H9 (cell line): ENCODE data around the gene PXN. TPM values are rescaled to one million over a fixed set of nuclear protein-coding genes. Genes with fewer than 3 reads are reported as not detected.

Experiments
- DNase-seq: peaks from one replicate; pipeline ENCODE4 v3.0.0-alpha.2; 2017
- H2AFZ ChIP-seq: one replicate; pipeline ENCODE4 v1.6.1; 2013; ENCODE audit warnings: mild to moderate bottlenecking, low read length, control low read depth, moderate library complexity
- H2AK5ac ChIP-seq: 2 replicates; pipeline ENCODE4 v1.6.1; 2013; ENCODE audit warnings: low read length, control low read depth, mixed read lengths; ENCODE audit not compliant: insufficient read length
- H2BK120ac ChIP-seq: one replicate; pipeline ENCODE4 v1.6.1; 2013; ENCODE audit warnings: low read depth, mild to moderate bottlenecking, low read length, control low read depth, inconsistent platforms; ENCODE audit not compliant: poor library complexity, severe bottlenecking
- H2BK12ac ChIP-seq: 2 replicates; pipeline ENCODE4 v1.6.1; 2013; ENCODE audit warnings: low read length, control low read depth, mixed read lengths, low read depth; ENCODE audit not compliant: insufficient read length
- H2BK15ac ChIP-seq: 2 replicates; pipeline ENCODE4 v1.6.1; 2013; ENCODE audit warnings: low read depth, low read length, control low read depth
- H2BK20ac ChIP-seq: one replicate; pipeline ENCODE4 v1.6.1; 2013; ENCODE audit warnings: low read depth, mild to moderate bottlenecking, low read length, control low read depth, inconsistent platforms; ENCODE audit not compliant: poor library complexity, severe bottlenecking
- H2BK5ac ChIP-seq: 2 replicates; pipeline ENCODE4 v1.6.1; 2013; ENCODE audit warnings: low read length, control low read depth, mixed read lengths; ENCODE audit not compliant: insufficient read length
- H3K14ac ChIP-seq: 2 replicates; pipeline ENCODE4 v1.6.1; 2013; ENCODE audit warnings: low read length, control low read depth; ENCODE audit not compliant: insufficient read depth
- H3K18ac ChIP-seq: 2 replicates; pipeline ENCODE4 v1.6.1; 2013; ENCODE audit warnings: low read depth, mild to moderate bottlenecking, mixed read lengths, low read length, control low read depth; ENCODE audit not compliant: insufficient read length
- H3K23ac ChIP-seq: 2 replicates; pipeline ENCODE4 v1.6.1; 2013; ENCODE audit warnings: low read length, control low read depth, mixed read lengths, low read depth; ENCODE audit not compliant: insufficient read length
- H3K23me2 ChIP-seq: 2 replicates; pipeline ENCODE4 v1.6.1; 2013; ENCODE audit warnings: low read depth, mild to moderate bottlenecking, mixed read lengths, low read length, control low read depth; ENCODE audit not compliant: insufficient read length, poor library complexity, severe bottlenecking
- H3K27ac ChIP-seq: 2 replicates; pipeline ENCODE4 v1.5.1; 2013; ENCODE audit warnings: low read length, control low read depth, mixed read lengths, low read depth; ENCODE audit not compliant: insufficient read length
- H3K27me3 ChIP-seq: 2 replicates; pipeline ENCODE4 v1.6.1; 2013; ENCODE audit warnings: low read length, control low read depth, inconsistent platforms; ENCODE audit not compliant: insufficient read depth
- H3K4ac ChIP-seq: 2 replicates; pipeline ENCODE4 v1.6.1; 2013; ENCODE audit warnings: low read depth, mild to moderate bottlenecking, control low read depth, inconsistent platforms, low read length, moderate library complexity
- H3K4me1 ChIP-seq: 2 replicates; pipeline ENCODE4 v1.6.1; 2013; ENCODE audit warnings: low read length, control low read depth, inconsistent platforms; ENCODE audit not compliant: insufficient read depth
- H3K4me2 ChIP-seq: 2 replicates; pipeline ENCODE4 v1.6.1; 2013; ENCODE audit warnings: low read length, control low read depth, mixed read lengths; ENCODE audit not compliant: insufficient read length, insufficient read depth
- H3K56ac ChIP-seq: 2 replicates; pipeline ENCODE4 v1.6.1; 2013; ENCODE audit warnings: low read depth, mild to moderate bottlenecking, mixed read lengths, low read length, control low read depth; ENCODE audit not compliant: insufficient read length
- H3K79me1 ChIP-seq: 2 replicates; pipeline ENCODE4 v1.6.1; 2013; ENCODE audit warnings: low read depth, mild to moderate bottlenecking, moderate library complexity, low read length, control low read depth, inconsistent platforms; ENCODE audit not compliant: insufficient read depth, poor library complexity, severe bottlenecking
- H3K79me2 ChIP-seq: 2 replicates; pipeline ENCODE4 v1.6.1; 2013; ENCODE audit warnings: low read length, control low read depth, inconsistent platforms; ENCODE audit not compliant: insufficient read depth
- H3K9ac ChIP-seq: 2 replicates; pipeline ENCODE4 v1.6.1; 2013; ENCODE audit warnings: low read length, control low read depth, mixed read lengths; ENCODE audit not compliant: insufficient read length; ENCODE audit errors: extremely low read depth
- H3K9me3 ChIP-seq: one replicate; pipeline ENCODE4 v1.6.1; 2013; ENCODE audit warnings: low read depth, low read length, inconsistent platforms; ENCODE audit not compliant: control insufficient read depth
- H3T11ph ChIP-seq: one replicate; pipeline ENCODE4 v1.6.1; 2013; ENCODE audit warnings: mild to moderate bottlenecking, low read length, control low read depth, inconsistent platforms
- H4K20me1 ChIP-seq: one replicate; pipeline ENCODE4 v1.6.1; 2013; ENCODE audit not compliant: control insufficient read depth, insufficient read length, insufficient read depth
- H4K5ac ChIP-seq: 2 replicates; pipeline ENCODE4 v1.6.1; 2013; ENCODE audit warnings: low read depth, mild to moderate bottlenecking, mixed read lengths, low read length, control low read depth; ENCODE audit not compliant: insufficient read length
- H4K8ac ChIP-seq: replicated peaks from 2 replicates; pipeline ENCODE4 v1.6.1; 2013; ENCODE audit warnings: low read length, control low read depth, mixed read lengths, low read depth; ENCODE audit not compliant: insufficient read length
- H4K91ac ChIP-seq: 2 replicates; pipeline ENCODE4 v1.6.1; 2013; ENCODE audit warnings: low read depth, mild to moderate bottlenecking, moderate library complexity, mixed read lengths, low read length, control low read depth; ENCODE audit not compliant: insufficient read length
- H3K27ac Mint-ChIP-seq, 3 experiments: 2 replicates in 2 of 3; 3 replicates in 1 of 3; pipeline ENCODE4 v1.8.0; 2020 to 2021; ENCODE audit warnings: mixed read lengths in 3 of 3, mild to moderate bottlenecking in 1 of 3, moderate library complexity in 1 of 3
- H3K27me3 Mint-ChIP-seq: 2 replicates; pipeline ENCODE4 v1.8.0; 2021; ENCODE audit warnings: low read depth, mild to moderate bottlenecking, moderate library complexity, mixed read lengths
- H3K36me3 Mint-ChIP-seq, 3 experiments: 2 replicates in 2 of 3; 3 replicates in 1 of 3; pipeline ENCODE4 v1.8.0; 2020 to 2021; ENCODE audit warnings: low read depth in 3 of 3, mixed read lengths in 3 of 3; ENCODE audit not compliant: insufficient read depth in 1 of 3
- H3K4me1 Mint-ChIP-seq, 2 experiments: 2 replicates each; pipeline ENCODE4 v1.8.0; 2020; ENCODE audit warnings: mixed read lengths in 2 of 2
- H3K4me3 Mint-ChIP-seq, 2 experiments: 2 replicates in 1 of 2; 3 replicates in 1 of 2; pipeline ENCODE4 v1.8.0; 2020 to 2021; ENCODE audit warnings: mild to moderate bottlenecking in 2 of 2, mixed read lengths in 2 of 2, moderate library complexity in 1 of 2
- H3K9me3 Mint-ChIP-seq, 2 experiments: 2 replicates in 1 of 2; 3 replicates in 1 of 2; pipeline ENCODE4 v1.8.0; 2020; ENCODE audit warnings: mild to moderate bottlenecking in 2 of 2, mixed read lengths in 2 of 2, moderate library complexity in 1 of 2
- CTCF ChIP-seq: fragments of 200-600 bp; sonication (generic); conservative IDR thresholded peaks from 3 replicates; pipeline ENCODE4 v1.8.0; 2021; ENCODE audit warnings: antibody characterized with exemption, mild to moderate bottlenecking
- WGBS: extraction: QIAGEN DNeasy Blood & Tissue Kit; methylation state at CpG from one replicate; pipeline ENCODE4 v1.1.7; 2013; ENCODE audit warnings: missing lambda C conversion rate, low lambda C conversion rate, mixed read lengths; ENCODE audit not compliant: insufficient read length; ENCODE audit errors: extremely low coverage; 5-methylcytosine and 5-hydroxymethylcytosine counted together
- total RNA-seq: library from RNA; stranded (reverse); gene quantifications from 2 replicates; pipeline ENCODE4 v1.2.1, GENCODE V29; 2021

PXN gene
- total RNA-seq, 1 experiment from 2014 or later, result 92.8 TPM

GRCh38 chr12:120175062-120175461, 90.5 kb downstream of the PXN start:
- Histone ChIP-seq H4K8ac (no peak overlapping the region), H2AK5ac (no peak overlapping the region), H3K56ac (no peak overlapping the region), H3K14ac (no peak overlapping the region), H2AFZ (no peak overlapping the region), H3K4me2 (no peak overlapping the region), H4K20me1 (no peaks in the 10 kb centered on the region), H3K79me2 (no peaks in the 10 kb centered on the region), H2BK15ac (no peak overlapping the region), H4K5ac (no peak overlapping the region), H3K27me3 (no peaks in the 10 kb centered on the region), H3K4ac (no peak overlapping the region), H3K9me3 (no peaks in the 10 kb centered on the region), H3T11ph (no peak overlapping the region), H2BK5ac (no peak overlapping the region), H3K27ac (no peak overlapping the region), H3K4me1 (no peaks in the 10 kb centered on the region), H2BK20ac (no peak overlapping the region), H2BK120ac (no peak overlapping the region), H4K91ac (no peak overlapping the region), H3K18ac (no peak overlapping the region), H3K79me1 (no peaks in the 10 kb centered on the region), H3K23ac (no peak overlapping the region), H3K9ac (no peak overlapping the region), H3K23me2 (no peaks in the 10 kb centered on the region), H2BK12ac (no peak overlapping the region)
- H3K9me3 Mint-ChIP-seq, result no peaks in the 10 kb centered on the region
- H3K27ac Mint-ChIP-seq, result no peak overlapping the region
- H3K4me1 Mint-ChIP-seq, result no peaks in the 10 kb centered on the region
- no CpG with 5 or more reads among the region's 5 CpGs for WGBS
- peaks cover 56 to 90% (median 84%) of the 10 kb centered on the region in 3 experiments; a peak in 6 of 7 replicates for H3K36me3 Mint-ChIP-seq
- no peaks in the 10 kb centered on the region for H3K27me3 Mint-ChIP-seq
- TF ChIP-seq CTCF, result no peak
- H3K4me3 Mint-ChIP-seq, result no peak overlapping the region
- no peak for DNase-seq
